ENCODE measurements around the gene CCND3. TPM values are rescaled to one million over a fixed set of nuclear protein-coding genes. Genes with fewer than 3 reads are reported as not detected.

Gene CCND3
- total RNA-seq, 1 experiment from 2014 or later, result 75.1 TPM

- Histone ChIP-seq H3K79me2 (ENCODE audit: low read depth) (peaks cover 77% of the 10 kb centered on the region), H3K27me3 (ENCODE audit: insufficient read depth, low read depth) (no peaks in the 10 kb centered on the region), H3K4me2 (peak overlapping the region; percentile 97), H3K36me3 (ENCODE audit: low read depth) (peaks cover 11% of the 10 kb centered on the region), H2AFZ (peak overlapping the region; percentile 79), H3K27ac (peak overlapping the region; percentile 88), H4K20me1 (ENCODE audit: insufficient read depth) (peaks cover 37% of the 10 kb centered on the region), H3F3A (ENCODE audit: insufficient read depth, low read depth) (peaks cover 21% of the 10 kb centered on the region; the same call in 1 of the 2 replicates), H3K9me3 (ENCODE audit: insufficient read depth, low read depth) (no peaks in the 10 kb centered on the region), H3K4me3 (peak overlapping the region; percentile 63), H3K9me2 (ENCODE audit: insufficient read depth) (no peaks in the 10 kb centered on the region), H3K4me1 (replicated peaks; ENCODE audit: insufficient read depth) (peaks cover 41% of the 10 kb centered on the region)
- POLR2A ChIA-PET (ENCODE audit: unreplicated experiment), result no interaction called here
- intact Hi-C loops (cut with micrococcal nuclease; ENCODE audit: unreplicated experiment), result loop anchor here (1.0 to 5.0 kb wide), 7 partner anchors 27 to 306 kb away; partner anchors contain the start of genes TOMM6 and USP49
- CTCF ChIA-PET, result interaction anchor here (0.7 to 1.2 kb wide), 7 partner anchors 13 to 188 kb away, joined by 3 to 9 read pairs (median 3); no protein-coding TSS in a partner anchor
- DNase-seq, result no peak
- no TSS peak for BruUV-seq (replicated peaks)
- TF ChIP-seq EZH2 (IDR thresholded peaks at IDR 0.05; ENCODE audit: low read depth) (no peak), CTCF (conservative IDR thresholded peaks at IDR 0.05) (no peak)
These were observed 20.0 kb downstream of the CCND3 start for GRCh38 chr6:41921712-41921998.

DNA sequence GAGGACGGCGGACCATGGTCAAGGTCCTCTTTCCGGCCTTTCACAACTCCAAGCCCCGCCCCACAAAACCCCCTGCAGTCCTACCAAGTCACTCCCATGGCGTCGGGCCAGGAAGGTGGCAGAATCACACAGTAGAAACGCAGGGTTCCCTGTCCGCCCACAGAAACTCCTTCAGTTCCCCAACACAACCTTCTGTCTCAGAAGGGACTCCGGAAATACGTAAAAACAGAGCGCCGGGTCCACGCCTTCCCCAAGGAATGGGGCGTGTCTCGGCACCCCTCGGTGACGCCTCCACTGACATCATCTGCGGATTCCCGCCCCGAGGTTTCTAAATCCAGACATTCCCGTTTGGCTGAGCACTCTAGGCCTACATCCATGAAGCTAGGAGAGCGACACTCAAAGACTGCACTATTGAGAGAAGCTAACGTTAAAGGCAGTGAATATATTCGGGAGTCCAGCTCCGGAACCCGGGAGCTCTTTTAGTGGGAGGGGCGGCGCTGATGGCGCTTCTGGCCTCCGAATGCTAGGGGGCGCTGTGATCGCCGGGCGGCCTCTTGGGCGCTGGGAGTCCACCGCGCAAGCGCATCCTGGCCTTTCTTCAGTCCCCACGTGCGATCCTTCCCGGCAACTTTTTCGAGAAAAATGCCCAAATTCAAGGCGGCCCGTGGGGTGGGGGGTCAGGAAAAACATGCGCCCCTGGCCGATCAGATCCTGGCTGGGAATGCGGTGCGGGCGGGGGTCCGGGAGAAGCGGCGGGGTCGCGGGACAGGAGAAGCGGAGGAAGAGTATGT, 20.5 kb downstream of the CCND3 start, which contains the start of the genes BYSL and MED20:
Gene BYSL, plus strand, starts transcription at position 579 of the 791 bp plus-strand sequence. Its CDS starts 64 bp downstream, at position 643.
Gene MED20, minus strand, starts transcription at position 219 of the 791 bp plus-strand sequence. Its CDS starts 121 bp downstream, at position 98.
- Histone ChIP-seq H3K9me3 (ENCODE audit: insufficient read depth, low read depth) (no peaks in the 10 kb centered on the region), H3K4me1 (replicated peaks; ENCODE audit: insufficient read depth) (peaks cover 42% of the 10 kb centered on the region), H3K79me2 (ENCODE audit: low read depth) (peaks cover 74% of the 10 kb centered on the region), H3K4me3 (peak within 1 kb of the TSS; percentile 63), H3K36me3 (ENCODE audit: low read depth) (peaks cover 11% of the 10 kb centered on the region), H3K27me3 (ENCODE audit: insufficient read depth, low read depth) (no peaks in the 10 kb centered on the region), H3F3A (ENCODE audit: insufficient read depth, low read depth) (peaks cover 20% of the 10 kb centered on the region; the same call in 1 of the 2 replicates), H3K27ac (peak within 1 kb of the TSS; percentile 88), H3K4me2 (peak within 1 kb of the TSS; percentile 97), H2AFZ (peak within 1 kb of the TSS; percentile 79), H4K20me1 (ENCODE audit: insufficient read depth) (peaks cover 33% of the 10 kb centered on the region), H3K9me2 (ENCODE audit: insufficient read depth) (no peaks in the 10 kb centered on the region)
- intact Hi-C loops (cut with micrococcal nuclease; ENCODE audit: unreplicated experiment), result loop anchor here (1.0 to 5.0 kb wide), 7 partner anchors 26 to 306 kb away; partner anchors contain the start of genes TOMM6 and USP49
- BruUV-seq (replicated peaks), result no TSS peak
- ChIA-PET POLR2A (ENCODE audit: unreplicated experiment) (interaction anchor here (0.6 to 0.8 kb wide), 6 partner anchors 25 to 134 kb away, joined by 3 to 6 read pairs (median 5); partner anchors contain the start of gene TOMM6), CTCF (interaction anchor here (0.6 to 1.2 kb wide), 14 partner anchors 13 to 304 kb away, joined by 3 to 24 read pairs (median 4); partner anchors contain the start of gene TOMM6)
- TF ChIP-seq EZH2 (IDR thresholded peaks at IDR 0.05; ENCODE audit: low read depth), result no peak
- TF ChIP-seq CTCF (conservative IDR thresholded peaks at IDR 0.05), result peak; percentile 99
- peak; percentile 89 to 92 for DNase-seq

DNA sequence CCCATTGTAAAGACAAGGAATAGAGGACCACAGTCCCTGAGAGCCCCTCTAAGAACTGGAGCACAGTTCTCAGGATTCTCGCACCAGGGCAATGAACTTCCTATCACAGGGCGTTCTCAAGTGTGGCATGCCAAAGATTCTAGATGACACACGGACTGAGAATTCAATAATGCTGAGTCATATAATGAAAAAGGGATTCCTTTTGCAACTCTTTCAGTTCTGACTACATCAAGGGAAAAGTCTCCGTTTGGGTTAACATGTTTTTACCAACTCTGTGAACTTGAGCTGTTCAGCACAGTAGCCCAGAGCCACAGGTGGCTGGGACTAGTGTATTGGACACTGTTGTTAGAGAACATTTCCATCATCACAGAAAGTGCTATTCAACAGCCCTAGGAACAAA, 24.1 kb downstream of the CCND3 start:
- peaks cover 44% of the 10 kb centered on the region for H3K79me2 ChIP-seq (ENCODE audit: low read depth)
- H2AFZ ChIP-seq, result no peak overlapping the region
- no peaks in the 10 kb centered on the region for H3K27me3 ChIP-seq (ENCODE audit: insufficient read depth, low read depth)
- CTCF ChIA-PET, result interaction anchor here (0.7 kb wide), 1 partner anchor 131 kb away, joined by 3 read pairs; no protein-coding TSS in a partner anchor
- peaks cover 20% of the 10 kb centered on the region; the same call in 1 of the 2 replicates for H3F3A ChIP-seq (ENCODE audit: insufficient read depth, low read depth)
- H4K20me1 ChIP-seq (ENCODE audit: insufficient read depth), result peaks cover 2% of the 10 kb centered on the region; the same call in 1 of the 2 replicates
- peak overlapping the region; percentile 9; the same call in 1 of the 2 replicates for H3K4me3 ChIP-seq
- no TSS peak for BruUV-seq (replicated peaks)
- DNase-seq, result peak; percentile 58 to 93
- peaks cover 11% of the 10 kb centered on the region; the same call in 1 of the 2 replicates for H3K36me3 ChIP-seq (ENCODE audit: low read depth)
- POLR2A ChIA-PET (ENCODE audit: unreplicated experiment), result interaction anchor here (0.5 to 0.6 kb wide), 2 partner anchors 29 to 258 kb away, joined by 3 to 9 read pairs; no protein-coding TSS in a partner anchor
- H3K9me2 ChIP-seq (ENCODE audit: insufficient read depth), result no peaks in the 10 kb centered on the region
- peak overlapping the region; percentile 95 for H3K27ac ChIP-seq
- H3K4me1 ChIP-seq (replicated peaks; ENCODE audit: insufficient read depth), result peaks cover 30% of the 10 kb centered on the region
- H3K9me3 ChIP-seq (ENCODE audit: insufficient read depth, low read depth), result no peaks in the 10 kb centered on the region
- peak overlapping the region; percentile 69 for H3K4me2 ChIP-seq
- TF ChIP-seq EZH2 (IDR thresholded peaks at IDR 0.05; ENCODE audit: low read depth) (no peak), CTCF (conservative IDR thresholded peaks at IDR 0.05) (no peak)
- intact Hi-C loops (cut with micrococcal nuclease; ENCODE audit: unreplicated experiment), result no loop called here
